HAP-1 (cell line): ENCODE measurements around the gene COIL.

ENCODE experiments used
- DNase-seq, 2 experiments: peaks; one replicate each; pipeline ENCODE4 v3.0.0-alpha.2; 2016 to 2020; ENCODE audit warnings: low spot score in 2 of 2
- H3K27me3 ChIP-seq: fragments of 250-450 bp; sonication (Bioruptor Pico); 2 replicates; pipeline ENCODE4 v1.5.1; 2020; ENCODE audit warnings: low read depth, mild to moderate bottlenecking, moderate library complexity
- H3K36me3 ChIP-seq: fragments of 250-450 bp; sonication (Bioruptor Pico); replicated peaks from 2 replicates; pipeline ENCODE4 v1.5.1; 2020; ENCODE audit warnings: mild to moderate bottlenecking
- H3K4me1 ChIP-seq: fragments of 250-450 bp; sonication (Bioruptor Pico); 2 replicates; pipeline ENCODE4 v1.5.1; 2020; ENCODE audit warnings: mild to moderate bottlenecking
- H3K4me3 ChIP-seq: fragments of 250-450 bp; sonication (Bioruptor Pico); 2 replicates; pipeline ENCODE4 v1.5.1; 2020; ENCODE audit warnings: mild to moderate bottlenecking, moderate library complexity
- H3K9me3 ChIP-seq: fragments of 250-450 bp; sonication (Bioruptor Pico); 2 replicates; pipeline ENCODE4 v1.5.1; 2020; ENCODE audit warnings: mild to moderate bottlenecking, moderate library complexity
- in situ Hi-C: fragments of 300-500 bp; cut with MboI; formaldehyde crosslinking; loops from 3 replicates; pipeline ENCODE4 v1.14.3; 2020; ENCODE audit warnings: low sequenced_read_pairs, inconsistent platforms, mixed read lengths

Gene COIL, protein sequence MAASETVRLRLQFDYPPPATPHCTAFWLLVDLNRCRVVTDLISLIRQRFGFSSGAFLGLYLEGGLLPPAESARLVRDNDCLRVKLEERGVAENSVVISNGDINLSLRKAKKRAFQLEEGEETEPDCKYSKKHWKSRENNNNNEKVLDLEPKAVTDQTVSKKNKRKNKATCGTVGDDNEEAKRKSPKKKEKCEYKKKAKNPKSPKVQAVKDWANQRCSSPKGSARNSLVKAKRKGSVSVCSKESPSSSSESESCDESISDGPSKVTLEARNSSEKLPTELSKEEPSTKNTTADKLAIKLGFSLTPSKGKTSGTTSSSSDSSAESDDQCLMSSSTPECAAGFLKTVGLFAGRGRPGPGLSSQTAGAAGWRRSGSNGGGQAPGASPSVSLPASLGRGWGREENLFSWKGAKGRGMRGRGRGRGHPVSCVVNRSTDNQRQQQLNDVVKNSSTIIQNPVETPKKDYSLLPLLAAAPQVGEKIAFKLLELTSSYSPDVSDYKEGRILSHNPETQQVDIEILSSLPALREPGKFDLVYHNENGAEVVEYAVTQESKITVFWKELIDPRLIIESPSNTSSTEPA

DNA sequence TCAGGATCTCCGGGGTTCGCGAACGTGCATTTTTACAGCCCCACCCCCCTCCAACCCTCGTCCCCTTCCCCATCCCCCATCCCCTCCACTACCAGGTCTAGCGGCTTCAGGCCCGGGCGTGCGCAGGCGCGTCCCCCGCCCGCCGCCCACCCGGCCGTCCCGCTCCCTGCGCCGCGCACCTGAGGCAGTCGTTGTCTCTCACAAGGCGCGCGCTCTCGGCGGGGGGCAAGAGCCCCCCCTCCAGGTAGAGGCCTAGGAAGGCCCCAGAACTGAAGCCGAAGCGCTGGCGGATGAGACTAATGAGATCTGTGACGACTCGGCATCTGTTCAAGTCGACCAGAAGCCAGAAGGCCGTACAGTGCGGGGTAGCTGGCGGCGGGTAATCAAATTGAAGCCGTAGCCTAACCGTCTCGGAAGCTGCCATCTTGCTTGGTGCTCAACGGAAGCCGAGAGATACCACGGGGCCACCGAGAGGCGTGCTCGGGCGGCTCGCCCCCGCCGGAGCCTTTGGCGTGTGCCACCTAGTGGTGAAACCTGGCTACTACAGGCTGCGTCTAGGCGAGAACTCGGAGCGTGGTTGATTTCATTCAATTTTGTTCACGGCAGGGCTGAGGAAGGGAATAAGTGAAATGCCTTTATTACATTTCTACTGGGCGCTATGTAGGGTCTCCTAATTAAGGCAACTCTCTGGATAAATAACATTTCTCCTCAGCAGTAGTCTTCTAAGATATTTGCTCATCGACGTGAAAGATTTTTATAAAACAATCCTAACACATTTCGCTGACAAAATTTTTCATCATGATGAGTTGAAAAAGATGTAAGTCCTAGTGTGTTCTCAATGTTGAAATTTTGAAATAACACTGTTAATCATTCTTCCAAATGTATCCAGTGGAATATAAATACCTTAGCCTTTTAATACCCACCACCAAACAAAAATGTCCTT is at the start of gene COIL:
TSS of gene COIL (minus strand) at position 455 of the 943 bp plus-strand sequence. CDS start at position 424, 31 bp downstream.
- H3K4me3 ChIP-seq = peak within 1 kb of the TSS; percentile 77
- no peaks in the 10 kb centered on the region; the same call in 1 of the 2 replicates for H3K9me3 ChIP-seq
- H3K27me3 ChIP-seq = no peaks in the 10 kb centered on the region
- in situ Hi-C loops = no loop called here
- peak; percentile 75 to 96 for DNase-seq
- H3K4me1 ChIP-seq = peaks cover 3% of the 10 kb centered on the region
- H3K36me3 ChIP-seq = peaks cover 4% of the 10 kb centered on the region; the same call in 1 of the 2 replicates

- H3K36me3 ChIP-seq = no peaks in the 10 kb centered on the region
- no peak for DNase-seq
- no peaks in the 10 kb centered on the region; the same call in 1 of the 2 replicates for H3K4me1 ChIP-seq
- no peaks in the 10 kb centered on the region for H3K27me3 ChIP-seq
- no peaks in the 10 kb centered on the region for H3K9me3 ChIP-seq
- no peak overlapping the region for H3K4me3 ChIP-seq
- in situ Hi-C loops = no loop called here
Measured at GRCh38 chr17:57010487-57010886, 49.6 kb upstream of the COIL start.

GRCh38 chr17:57009737-57010445 is 49.0 kb upstream of the COIL start:
- no peak overlapping the region for H3K4me3 ChIP-seq
- H3K36me3 ChIP-seq = no peaks in the 10 kb centered on the region
- in situ Hi-C loops = no loop called here
- no peaks in the 10 kb centered on the region for H3K27me3 ChIP-seq
- DNase-seq = peak; percentile 52 to 75
- no peaks in the 10 kb centered on the region for H3K9me3 ChIP-seq
- no peaks in the 10 kb centered on the region; the same call in 1 of the 2 replicates for H3K4me1 ChIP-seq

- Histone ChIP-seq H3K9me3 (no peaks in the 10 kb centered on the region), H3K4me1 (no peaks in the 10 kb centered on the region; the same call in 1 of the 2 replicates), H3K4me3 (no peak overlapping the region), H3K36me3 (no peaks in the 10 kb centered on the region), H3K27me3 (no peaks in the 10 kb centered on the region)
- in situ Hi-C loops = no loop called here
- DNase-seq = no peak
Measured at GRCh38 chr17:57008958-57009357, 48.1 kb upstream of the COIL start.

DNA sequence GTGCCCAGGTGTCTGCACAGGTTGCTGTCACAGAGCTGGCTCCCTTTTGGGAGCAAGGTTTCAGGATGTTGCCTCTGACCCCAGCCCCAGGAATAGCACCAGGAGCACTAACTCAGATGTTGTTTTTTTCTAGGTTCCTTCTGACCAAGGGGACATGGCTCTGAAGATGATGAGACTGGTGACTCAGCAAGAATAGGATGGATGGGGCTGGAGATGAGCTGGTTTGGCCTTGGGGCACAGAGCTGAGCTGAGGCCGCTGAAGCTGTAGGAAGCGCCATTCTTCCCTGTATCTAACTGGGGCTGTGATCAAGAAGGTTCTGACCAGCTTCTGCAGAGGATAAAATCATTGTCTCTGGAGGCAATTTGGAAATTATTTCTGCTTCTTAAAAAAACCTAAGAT is 45.2 kb upstream of the COIL start:
- Histone ChIP-seq H3K4me1 (no peaks in the 10 kb centered on the region; the same call in 1 of the 2 replicates), H3K27me3 (no peaks in the 10 kb centered on the region), H3K4me3 (no peak overlapping the region), H3K36me3 (no peaks in the 10 kb centered on the region), H3K9me3 (no peaks in the 10 kb centered on the region)
- DNase-seq = no peak
- in situ Hi-C loops = no loop called here

GRCh38 chr17:57004944-57005579 is 44.2 kb upstream of the COIL start:
- no peaks in the 10 kb centered on the region for H3K27me3 ChIP-seq
- DNase-seq = peak in 1 of 2 experiments; percentile 20
- no peak overlapping the region for H3K4me3 ChIP-seq
- H3K9me3 ChIP-seq = no peaks in the 10 kb centered on the region
- no peaks in the 10 kb centered on the region for H3K4me1 ChIP-seq
- in situ Hi-C loops = no loop called here
- H3K36me3 ChIP-seq = no peaks in the 10 kb centered on the region

- no peaks in the 10 kb centered on the region for H3K27me3 ChIP-seq
- H3K9me3 ChIP-seq = no peaks in the 10 kb centered on the region
- H3K36me3 ChIP-seq = no peaks in the 10 kb centered on the region
- no peak overlapping the region for H3K4me3 ChIP-seq
- in situ Hi-C loops = no loop called here
- H3K4me1 ChIP-seq = no peaks in the 10 kb centered on the region
- DNase-seq = no peak
Measured at GRCh38 chr17:57002904-57003303, 42.1 kb upstream of the COIL start.

- in situ Hi-C loops = no loop called here
- H3K36me3 ChIP-seq = peaks cover 4% of the 10 kb centered on the region; the same call in 1 of the 2 replicates
- no peaks in the 10 kb centered on the region for H3K4me1 ChIP-seq
- DNase-seq = no peak
- no peaks in the 10 kb centered on the region for H3K9me3 ChIP-seq
- H3K27me3 ChIP-seq = no peaks in the 10 kb centered on the region
- H3K4me3 ChIP-seq = no peak overlapping the region
Measured at GRCh38 chr17:57001541-57001940, 40.7 kb upstream of the COIL start.

DNA sequence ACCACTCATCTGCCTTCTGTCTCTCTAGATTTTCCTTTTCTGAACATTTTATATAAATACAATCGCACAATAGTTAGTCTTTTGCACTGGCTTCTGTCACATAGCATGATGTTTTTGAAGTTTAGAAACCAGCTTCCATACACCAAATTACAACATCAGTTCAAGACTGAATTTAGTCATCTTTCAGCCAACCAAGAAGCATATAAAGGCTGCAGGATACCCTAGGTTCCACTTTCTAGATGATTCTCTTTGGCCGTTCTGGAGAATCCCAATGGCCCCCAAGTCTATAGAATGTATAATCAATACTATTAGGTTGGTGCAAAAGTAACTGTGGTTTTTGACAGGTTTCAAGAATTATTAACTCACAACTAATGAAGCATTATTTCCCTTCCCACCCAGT is 36.5 kb upstream of the COIL start:
- Histone ChIP-seq H3K4me1 (no peaks in the 10 kb centered on the region), H3K9me3 (no peaks in the 10 kb centered on the region), H3K27me3 (no peaks in the 10 kb centered on the region), H3K4me3 (no peak overlapping the region), H3K36me3 (peaks cover 8% of the 10 kb centered on the region; the same call in 1 of the 2 replicates)
- in situ Hi-C loops = no loop called here
- DNase-seq = no peak

GRCh38 chr17:56995766-56996165 is 34.9 kb upstream of the COIL start:
- DNase-seq = no peak
- no peak overlapping the region for H3K4me3 ChIP-seq
- H3K36me3 ChIP-seq = peaks cover 8% of the 10 kb centered on the region; the same call in 1 of the 2 replicates
- no peaks in the 10 kb centered on the region for H3K27me3 ChIP-seq
- in situ Hi-C loops = no loop called here
- H3K4me1 ChIP-seq = no peaks in the 10 kb centered on the region
- H3K9me3 ChIP-seq = no peaks in the 10 kb centered on the region

GRCh38 chr17:56994009-56994792 is 33.4 kb upstream of the COIL start:
- Histone ChIP-seq H3K36me3 (peaks cover 8% of the 10 kb centered on the region; the same call in 1 of the 2 replicates), H3K9me3 (no peaks in the 10 kb centered on the region), H3K4me3 (no peak overlapping the region), H3K27me3 (no peaks in the 10 kb centered on the region), H3K4me1 (no peaks in the 10 kb centered on the region)
- DNase-seq = no peak
- in situ Hi-C loops = no loop called here

DNA sequence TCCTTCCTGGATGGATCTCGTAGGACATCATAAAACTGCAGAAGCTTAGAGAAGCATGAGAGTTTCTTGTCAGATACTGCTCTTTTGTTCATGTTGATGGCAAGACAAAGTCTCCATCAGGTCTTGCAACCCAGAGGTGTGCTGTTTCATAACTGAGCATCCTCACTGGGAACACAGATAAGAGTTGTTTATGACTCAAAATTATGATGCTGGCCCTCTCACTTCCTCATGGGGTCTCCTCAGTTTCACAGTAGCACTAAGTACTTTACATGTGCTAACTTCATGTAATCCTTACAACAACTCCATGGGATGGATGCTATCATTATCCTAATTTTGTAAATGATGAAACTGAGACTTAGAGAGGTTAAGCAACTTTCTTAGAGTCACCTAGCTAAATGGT is 31.5 kb upstream of the COIL start:
- in situ Hi-C loops = no loop called here

More for the DNA sequence above, 31.5 kb upstream of the COIL start:
- no peaks in the 10 kb centered on the region for H3K9me3 ChIP-seq
- H3K4me3 ChIP-seq = no peak overlapping the region
- no peak for DNase-seq
- H3K4me1 ChIP-seq = no peaks in the 10 kb centered on the region; the same call in 1 of the 2 replicates
- H3K36me3 ChIP-seq = peaks cover 11% of the 10 kb centered on the region
- H3K27me3 ChIP-seq = no peaks in the 10 kb centered on the region
